Neural crest cell (in vitro differentiated cells): ENCODE measurements around the gene THAP10. TPM values are rescaled to one million over a fixed set of nuclear protein-coding genes. Genes with fewer than 3 reads are reported as not detected.
"Not testable (repeated sequence)": the region's sequence is repeated elsewhere in the genome, so short reads cannot be mapped to it uniquely, and the experiment has no call there.

ENCODE experiments used
- DNase-seq: peaks from one replicate; pipeline ENCODE4 v3.0.0; 2021; ENCODE audit warnings: low read depth, mixed read lengths, low spot score
- H3K27ac Mint-ChIP-seq: one replicate; pipeline ENCODE4 v1.8.0; 2021; ENCODE audit warnings: mild to moderate bottlenecking, mixed read lengths; ENCODE audit not compliant: unreplicated experiment
- H3K27me3 Mint-ChIP-seq: 2 replicates; pipeline ENCODE4 v1.8.0; 2021; ENCODE audit warnings: low read depth, mild to moderate bottlenecking, mixed read lengths
- H3K36me3 Mint-ChIP-seq: 2 replicates; pipeline ENCODE4 v1.8.0; 2021; ENCODE audit warnings: low read depth, mild to moderate bottlenecking, mixed read lengths
- H3K4me1 Mint-ChIP-seq: 2 replicates; pipeline ENCODE4 v1.8.0; 2021; ENCODE audit warnings: mixed read lengths
- H3K4me3 Mint-ChIP-seq: one replicate; pipeline ENCODE4 v1.8.0; 2021; ENCODE audit warnings: mild to moderate bottlenecking, mixed read lengths
- H3K9me3 Mint-ChIP-seq: 2 replicates; pipeline ENCODE4 v1.8.0; 2021; ENCODE audit warnings: mixed read lengths
- CTCF ChIP-seq: fragments of 200-600 bp; sonication (generic); conservative IDR thresholded peaks from 2 replicates; pipeline ENCODE4 v1.5.0; 2021; ENCODE audit warnings: antibody characterized with exemption, mild to moderate bottlenecking
- total RNA-seq: library from RNA; stranded (reverse); gene quantifications from 2 replicates; pipeline ENCODE4 v1.2.1, GENCODE V29; 2021

Gene THAP10
- total RNA-seq, 1 donor from 2014 or later, result 7.5 TPM

- no peak overlapping the region for H3K4me3 Mint-ChIP-seq
- no peak for TF ChIP-seq CTCF
These were observed 39.6 kb upstream of the THAP10 start for GRCh38 chr15:70931821-70932220.

GRCh38 chr15:70926914-70927313 lies 34.7 kb upstream of the THAP10 start:
- H3K27ac Mint-ChIP-seq, H3K4me1 Mint-ChIP-seq, DNase-seq: not testable (repeated sequence)

More at GRCh38 chr15:70931821-70932220, 39.6 kb upstream of the THAP10 start:
- no peak overlapping the region for H3K27ac Mint-ChIP-seq
- no peak for DNase-seq
- no peaks in the 10 kb centered on the region for H3K4me1 Mint-ChIP-seq
- H3K9me3 Mint-ChIP-seq, result peaks cover 3% of the 10 kb centered on the region
- peaks cover 15% of the 10 kb centered on the region for H3K36me3 Mint-ChIP-seq
- H3K27me3 Mint-ChIP-seq, result no peaks in the 10 kb centered on the region

GRCh38 chr15:70923311-70924080 lies 31.3 kb upstream of the THAP10 start:
- Mint-ChIP-seq H3K9me3 (peaks cover 8% of the 10 kb centered on the region), H3K4me3 (no peak overlapping the region), H3K4me1 (no peaks in the 10 kb centered on the region), H3K27me3 (no peaks in the 10 kb centered on the region), H3K36me3 (peaks cover 8% of the 10 kb centered on the region), H3K27ac (no peak overlapping the region)
- DNase-seq, result no peak
- no peak for TF ChIP-seq CTCF

More at GRCh38 chr15:70926914-70927313, 34.7 kb upstream of the THAP10 start:
- not testable (repeated sequence) for H3K4me3 Mint-ChIP-seq, H3K9me3 Mint-ChIP-seq, H3K27me3 Mint-ChIP-seq
- peaks cover 18% of the 10 kb centered on the region for H3K36me3 Mint-ChIP-seq

GRCh38 chr15:70922119-70922518 lies 29.9 kb upstream of the THAP10 start:
- no peak for DNase-seq
- no peak overlapping the region for H3K27ac Mint-ChIP-seq
- H3K36me3 Mint-ChIP-seq, result peaks cover 5% of the 10 kb centered on the region
- no peaks in the 10 kb centered on the region for H3K4me1 Mint-ChIP-seq
- H3K4me3 Mint-ChIP-seq, result no peak overlapping the region
- no peak for TF ChIP-seq CTCF
- H3K9me3 Mint-ChIP-seq, result peaks cover 5% of the 10 kb centered on the region
- H3K27me3 Mint-ChIP-seq, result no peaks in the 10 kb centered on the region

GRCh38 chr15:70920981-70921696 lies 28.9 kb upstream of the THAP10 start:
- no peak for DNase-seq
- Mint-ChIP-seq H3K36me3 (peaks cover 5% of the 10 kb centered on the region), H3K4me3 (no peak overlapping the region), H3K27me3 (no peaks in the 10 kb centered on the region), H3K9me3 (peaks cover 5% of the 10 kb centered on the region), H3K4me1 (no peaks in the 10 kb centered on the region), H3K27ac (no peak overlapping the region)
- no peak for TF ChIP-seq CTCF

GRCh38 chr15:70917955-70918354 lies 25.7 kb upstream of the THAP10 start:
- peaks cover 8% of the 10 kb centered on the region for H3K36me3 Mint-ChIP-seq
- H3K4me1 Mint-ChIP-seq, result no peaks in the 10 kb centered on the region
- no peak overlapping the region for H3K4me3 Mint-ChIP-seq
- no peak for DNase-seq
- peaks cover 5% of the 10 kb centered on the region for H3K9me3 Mint-ChIP-seq
- no peak overlapping the region for H3K27ac Mint-ChIP-seq
- no peaks in the 10 kb centered on the region for H3K27me3 Mint-ChIP-seq
- TF ChIP-seq CTCF, result no peak
